Activated CD4-positive, alpha-beta T cell treated with anti-CD3 and anti-CD28 coated beads, Interleukin-2, amount 50 U/mL, for 16 hours (primary cell): ENCODE data around the gene AJM1.
"Not testable (repeated sequence)": the region's sequence is repeated elsewhere in the genome, so short reads cannot be mapped to it uniquely, and the experiment has no call there.

Source experiments
- DNase-seq: peaks from one replicate; pipeline ENCODE4 v3.0.0-alpha.2; 2020

Gene AJM1

DNA sequence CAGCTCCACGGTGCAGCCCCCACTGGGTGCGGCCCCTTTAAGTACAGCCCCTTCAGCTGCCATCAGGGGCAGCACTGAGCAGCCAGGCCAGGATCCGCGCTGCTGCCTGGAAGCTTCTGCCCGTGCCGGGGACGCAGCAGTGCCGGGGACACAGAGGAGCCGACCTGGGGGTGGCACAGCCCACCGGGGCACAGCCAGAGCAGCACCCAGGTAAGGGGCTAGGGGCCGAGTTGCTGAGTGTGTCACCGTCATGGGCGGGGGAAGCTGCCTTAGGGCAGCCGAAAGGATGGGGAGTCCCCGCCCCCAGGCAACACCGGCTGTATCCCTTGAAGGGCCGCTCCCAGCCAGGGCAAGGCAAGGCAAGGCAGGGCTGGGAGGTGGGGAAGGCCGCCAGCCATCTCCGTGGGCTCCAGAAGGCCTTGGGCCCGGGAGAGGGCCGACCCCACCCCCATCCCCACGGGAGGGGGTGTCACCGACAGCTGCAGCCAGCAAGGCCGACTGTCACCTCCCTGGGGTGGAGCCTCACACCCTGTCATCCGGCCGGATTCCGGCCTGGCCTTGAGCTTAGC is at the start of gene AJM1:
AJM1 (plus strand) TSS at position 99 of the 569 bp plus-strand sequence. CDS start 1,937 bp downstream, outside the sequence.
- peak; percentile 82 for DNase-seq

DNA sequence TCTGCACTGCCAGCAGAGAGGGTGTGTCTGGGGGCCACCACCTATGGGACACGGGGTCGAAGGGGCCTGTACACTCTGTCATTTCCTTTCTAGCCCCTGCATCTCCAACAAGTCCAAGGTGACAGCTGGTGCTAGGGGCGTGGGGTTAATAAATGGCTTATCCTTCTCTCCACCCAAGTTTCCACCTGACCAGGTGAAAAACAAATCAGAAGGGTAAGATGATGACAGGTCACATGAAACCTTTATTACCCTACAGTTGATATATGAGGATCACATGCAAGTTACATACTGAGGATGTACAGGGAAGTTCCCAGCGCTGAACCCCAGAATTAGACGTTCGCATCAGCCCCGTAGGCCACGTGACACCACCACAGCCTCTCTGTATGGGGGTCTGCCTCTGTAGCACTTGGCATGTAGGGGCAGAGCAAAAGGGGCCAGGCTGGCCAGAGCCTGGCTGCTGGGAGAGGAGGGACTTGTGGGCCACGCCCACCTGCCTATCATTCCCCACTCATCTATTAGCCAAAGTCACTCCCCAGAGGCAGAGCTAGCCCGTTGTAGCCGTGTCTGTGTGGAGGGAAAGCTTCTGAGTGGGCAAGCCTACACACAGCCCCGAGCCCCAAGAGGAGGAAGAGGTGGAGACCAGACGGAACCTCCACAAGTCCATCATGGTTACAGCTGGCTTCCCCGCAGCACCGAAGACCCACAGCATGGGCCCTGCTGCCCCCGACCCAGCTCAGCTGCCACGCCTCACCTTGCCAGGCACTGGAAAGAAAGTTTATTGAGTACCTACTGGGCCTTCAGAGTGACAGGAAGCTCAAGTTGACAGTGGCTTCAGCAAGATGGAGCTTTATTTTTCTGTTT is 49.0 kb upstream of the AJM1 start:
- no peak for DNase-seq

DNA sequence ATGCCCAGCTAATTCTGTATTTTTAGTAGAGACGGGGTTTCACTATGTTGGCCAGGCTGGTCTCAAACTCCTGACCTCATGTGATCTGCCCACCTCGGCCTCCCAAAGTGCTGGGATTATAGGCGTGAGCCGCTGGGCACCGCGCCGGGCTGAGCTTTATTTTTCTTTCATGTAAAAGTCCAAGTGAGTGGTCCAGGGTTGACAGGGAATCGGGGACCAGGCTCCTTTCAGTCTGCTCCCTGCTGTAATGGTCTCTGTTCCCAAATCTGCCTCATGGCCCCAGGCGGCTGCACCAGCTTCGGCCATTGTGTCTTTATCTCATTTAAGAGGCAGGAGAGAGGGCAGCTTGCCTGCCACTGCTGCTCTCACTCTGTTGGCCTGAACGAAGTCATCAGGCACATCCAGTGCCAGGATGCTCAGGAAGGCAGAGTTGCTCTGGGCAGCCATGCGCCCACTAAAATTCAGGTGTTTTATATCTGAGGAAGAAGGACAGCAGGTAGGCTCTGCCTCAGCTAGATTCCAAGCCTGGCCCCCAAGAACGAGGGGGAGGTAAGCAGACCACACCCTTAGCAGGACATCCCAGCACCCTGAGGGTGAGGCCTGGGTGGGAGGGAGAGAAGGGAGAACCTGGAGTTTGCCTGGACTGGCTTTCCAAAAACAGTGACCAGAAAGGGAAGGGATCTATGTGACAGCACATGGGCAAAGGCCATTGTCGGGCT is 47.8 kb upstream of the AJM1 start:
- no peak for DNase-seq

DNA sequence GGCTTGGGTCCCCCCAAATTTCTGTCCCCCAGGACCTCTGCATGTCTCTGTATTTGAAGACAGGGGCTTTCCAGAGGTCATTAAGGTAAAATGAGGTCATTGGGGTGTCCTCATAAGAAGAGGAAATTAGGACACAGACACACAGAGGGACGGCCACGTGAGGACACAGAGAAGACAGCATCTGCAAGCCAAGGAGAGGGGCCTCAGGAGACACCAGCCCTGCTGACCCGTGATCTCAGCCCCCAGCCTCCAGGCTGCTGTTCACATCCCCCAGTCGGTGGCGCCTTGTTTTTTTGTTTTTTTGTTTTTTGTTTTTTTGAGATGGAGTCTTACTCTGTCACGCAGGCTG is 47.3 kb upstream of the AJM1 start:
- no peak for DNase-seq

DNA sequence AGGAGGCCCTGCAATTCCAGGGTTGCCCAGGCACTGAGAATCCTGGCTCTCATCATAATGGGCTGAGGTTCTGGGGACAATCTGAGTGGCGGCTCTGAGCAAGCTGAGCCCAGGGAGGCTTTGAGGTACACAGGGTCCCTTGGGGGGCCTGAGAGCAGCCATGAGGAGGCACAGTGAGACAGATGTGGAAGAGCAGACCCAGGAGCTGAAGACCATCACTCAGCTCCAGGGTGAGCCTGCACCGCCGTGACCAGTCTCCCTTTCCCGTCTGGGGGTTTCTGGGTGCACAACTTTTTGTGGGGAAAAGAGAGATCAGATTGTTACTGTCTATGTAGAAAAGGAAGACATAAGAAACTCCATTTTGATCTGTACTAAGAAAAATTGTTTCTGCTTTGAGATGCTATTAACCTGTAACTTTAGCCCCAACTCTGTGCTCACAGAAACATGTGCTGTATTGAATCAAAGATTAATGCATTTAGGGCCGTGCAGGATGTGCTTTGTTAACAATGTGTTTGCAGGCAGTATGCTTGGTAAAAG is 46.0 kb upstream of the AJM1 start, which contains the start of gene CCDC183:
CCDC183 (plus strand) TSS at position 101 of the 537 bp plus-strand sequence; CDS start at position 161, 60 bp downstream.
- DNase-seq = no peak

DNA sequence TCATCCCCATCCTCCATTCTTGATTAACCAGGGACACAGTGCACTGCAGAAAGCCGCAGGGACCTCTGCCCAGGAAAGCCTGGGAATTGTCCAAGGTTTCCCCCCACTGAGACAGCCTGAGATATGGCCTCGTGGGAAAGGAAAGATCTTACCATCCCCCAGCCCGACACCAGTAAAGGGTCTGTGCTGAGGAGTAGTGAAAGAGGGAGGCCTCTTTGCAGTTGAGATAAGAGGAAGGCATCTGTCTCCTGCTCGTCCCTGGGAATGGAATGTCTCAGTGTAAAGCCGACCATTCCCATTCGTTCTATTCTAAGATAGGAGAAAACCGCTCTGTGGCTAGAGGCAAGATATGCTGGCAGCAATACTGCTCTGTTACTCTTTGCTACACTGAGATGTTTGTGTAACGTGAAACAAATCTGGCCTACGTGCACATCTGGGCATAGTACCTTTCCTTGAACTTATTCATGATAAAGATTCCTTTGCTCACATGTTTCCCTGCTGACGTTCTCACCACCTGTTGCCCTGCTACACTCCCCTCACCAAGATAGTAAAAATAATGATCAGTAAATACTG is 45.4 kb upstream of the AJM1 start:
- DNase-seq = not testable (repeated sequence)

DNA sequence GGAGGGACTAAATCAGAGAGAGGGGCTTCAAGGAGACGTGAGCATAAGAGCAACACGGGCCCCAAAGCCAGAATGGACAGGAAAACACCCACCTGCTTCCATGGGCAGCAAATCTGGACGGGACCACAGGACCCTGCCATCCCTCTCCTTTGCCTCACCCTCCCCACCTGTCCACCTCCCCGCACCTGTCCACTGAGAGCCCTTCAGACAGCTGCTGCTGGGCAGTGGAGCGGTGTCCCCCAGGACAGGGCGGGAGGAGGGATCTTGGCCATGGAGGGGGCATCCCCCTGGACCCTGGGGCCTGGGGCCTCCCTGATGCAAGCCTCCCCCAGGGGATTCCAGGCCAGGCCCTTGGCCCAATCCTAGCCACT is 43.6 kb upstream of the AJM1 start:
- no peak for DNase-seq

DNA sequence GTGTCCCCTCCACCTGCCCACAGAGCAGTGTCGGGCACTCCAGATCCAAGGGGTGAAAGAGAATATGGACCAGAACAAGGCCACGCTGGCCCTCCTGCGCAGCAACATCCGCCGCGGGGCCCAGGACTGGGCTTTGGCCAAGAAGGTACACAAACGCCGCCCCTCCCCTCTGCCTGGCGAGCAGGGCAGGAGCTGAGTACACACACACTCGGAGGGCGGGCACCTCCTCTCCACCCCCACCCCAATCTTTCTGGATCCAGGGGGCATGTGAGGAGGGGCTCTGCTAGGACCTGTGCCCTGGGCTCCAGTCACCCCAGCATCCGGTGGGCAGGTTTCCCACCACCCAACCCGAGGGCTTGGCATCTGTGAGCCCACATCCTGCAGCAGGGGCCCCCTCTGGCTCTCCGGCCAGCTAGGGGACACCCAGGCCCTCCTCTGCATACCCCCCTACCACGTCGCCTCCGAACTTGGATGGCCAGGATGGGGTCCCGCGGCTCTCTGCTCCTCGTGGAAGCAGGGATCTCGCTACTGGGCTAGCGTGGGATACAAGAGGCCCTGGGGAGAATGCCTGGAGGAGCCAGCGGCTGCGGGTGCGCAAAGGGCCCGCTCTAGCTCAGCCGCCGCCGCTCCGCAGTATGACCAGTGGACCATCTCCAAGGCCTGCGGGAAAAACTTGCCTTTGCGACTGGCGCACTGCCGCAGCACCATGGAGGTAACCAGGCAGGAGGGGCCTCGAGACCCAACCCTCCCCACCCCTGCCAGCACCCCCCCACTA is 43.0 kb upstream of the AJM1 start:
- DNase-seq = no peak

DNA sequence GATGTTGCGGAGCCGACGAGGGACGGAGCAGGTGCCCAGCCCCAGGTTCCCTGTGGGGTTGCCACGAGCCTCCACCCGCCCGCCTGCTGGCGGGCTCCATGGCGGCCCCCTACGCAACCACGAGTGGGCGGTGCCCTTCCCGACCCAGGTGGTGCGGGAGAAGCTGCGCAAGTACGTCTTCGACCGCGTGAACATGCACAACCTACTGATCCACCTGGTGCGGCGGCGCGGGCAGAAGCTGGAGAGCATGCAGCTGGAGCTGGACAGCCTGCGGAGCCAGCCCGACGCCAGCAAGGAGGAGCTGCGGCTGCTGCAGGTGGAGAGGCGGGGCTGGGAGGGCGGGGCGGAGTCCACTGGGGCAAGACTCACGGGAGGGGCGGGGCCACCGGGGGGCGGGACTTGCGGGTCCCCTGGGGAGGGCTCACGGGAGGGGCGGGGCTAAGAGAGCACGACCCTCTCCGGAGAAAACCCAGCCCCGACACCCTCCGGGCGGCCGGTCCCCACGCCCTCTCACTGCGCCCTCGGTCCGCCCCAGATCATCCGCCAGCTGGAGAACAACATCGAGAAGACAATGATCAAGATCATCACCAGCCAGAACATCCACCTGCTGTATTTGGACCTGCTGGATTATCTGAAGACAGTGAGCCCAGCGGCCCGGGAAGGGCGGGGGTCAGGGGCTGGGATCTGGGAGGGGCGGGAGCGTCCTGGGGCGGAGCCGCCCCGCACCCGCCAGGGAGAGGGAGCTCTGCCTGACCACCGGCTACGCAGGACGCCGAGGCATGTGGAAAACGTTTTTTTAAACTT is 42.2 kb upstream of the AJM1 start:
- DNase-seq = peak; percentile 84

DNA sequence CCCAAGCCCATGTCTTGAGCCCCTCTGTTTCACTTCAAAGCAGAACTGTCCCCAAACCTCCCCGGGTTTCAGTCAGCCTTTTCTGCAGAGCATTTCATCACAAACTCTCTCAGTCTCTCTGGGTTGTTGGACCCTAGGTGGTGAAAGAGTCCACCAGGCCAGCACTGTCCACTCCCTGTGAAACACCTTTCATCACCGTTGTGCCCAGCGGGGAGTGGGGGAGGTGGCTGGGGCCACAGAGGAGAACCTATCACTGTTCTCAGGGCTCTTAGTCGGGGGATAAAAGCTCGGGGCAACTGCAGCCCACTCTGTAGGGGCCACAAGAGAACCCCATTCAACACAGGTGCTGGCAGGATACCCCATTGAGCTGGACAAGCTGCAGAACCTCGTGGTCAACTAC is 40.0 kb upstream of the AJM1 start:
- DNase-seq = no peak

DNA sequence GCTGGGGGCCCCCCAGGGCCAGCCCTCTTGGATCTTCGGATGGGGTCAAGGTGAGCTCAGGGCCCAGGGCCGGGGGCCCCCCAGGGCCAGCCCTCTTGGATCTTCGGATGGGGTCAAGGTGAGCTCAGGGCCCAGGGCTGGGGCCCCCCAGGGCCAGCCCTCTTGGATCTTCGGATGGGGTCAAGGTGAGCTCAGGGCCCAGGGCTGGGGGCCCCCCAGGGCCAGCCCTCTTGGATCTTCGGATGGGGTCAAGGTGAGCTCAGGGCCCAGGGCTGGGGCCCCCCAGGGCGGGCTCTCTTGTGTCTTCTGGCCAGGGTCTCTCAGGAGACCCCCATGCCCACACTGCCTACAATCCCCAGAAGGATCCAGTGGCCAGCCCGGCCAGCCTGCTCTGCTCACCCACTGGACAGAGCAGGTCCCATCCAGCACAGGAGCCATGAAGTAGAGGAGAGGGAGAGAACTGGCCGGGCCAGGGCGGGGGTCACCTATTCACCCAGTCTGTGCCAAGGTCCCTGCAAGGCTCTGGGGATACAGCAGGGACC is 39.2 kb upstream of the AJM1 start:
- not testable (repeated sequence) for DNase-seq

DNA sequence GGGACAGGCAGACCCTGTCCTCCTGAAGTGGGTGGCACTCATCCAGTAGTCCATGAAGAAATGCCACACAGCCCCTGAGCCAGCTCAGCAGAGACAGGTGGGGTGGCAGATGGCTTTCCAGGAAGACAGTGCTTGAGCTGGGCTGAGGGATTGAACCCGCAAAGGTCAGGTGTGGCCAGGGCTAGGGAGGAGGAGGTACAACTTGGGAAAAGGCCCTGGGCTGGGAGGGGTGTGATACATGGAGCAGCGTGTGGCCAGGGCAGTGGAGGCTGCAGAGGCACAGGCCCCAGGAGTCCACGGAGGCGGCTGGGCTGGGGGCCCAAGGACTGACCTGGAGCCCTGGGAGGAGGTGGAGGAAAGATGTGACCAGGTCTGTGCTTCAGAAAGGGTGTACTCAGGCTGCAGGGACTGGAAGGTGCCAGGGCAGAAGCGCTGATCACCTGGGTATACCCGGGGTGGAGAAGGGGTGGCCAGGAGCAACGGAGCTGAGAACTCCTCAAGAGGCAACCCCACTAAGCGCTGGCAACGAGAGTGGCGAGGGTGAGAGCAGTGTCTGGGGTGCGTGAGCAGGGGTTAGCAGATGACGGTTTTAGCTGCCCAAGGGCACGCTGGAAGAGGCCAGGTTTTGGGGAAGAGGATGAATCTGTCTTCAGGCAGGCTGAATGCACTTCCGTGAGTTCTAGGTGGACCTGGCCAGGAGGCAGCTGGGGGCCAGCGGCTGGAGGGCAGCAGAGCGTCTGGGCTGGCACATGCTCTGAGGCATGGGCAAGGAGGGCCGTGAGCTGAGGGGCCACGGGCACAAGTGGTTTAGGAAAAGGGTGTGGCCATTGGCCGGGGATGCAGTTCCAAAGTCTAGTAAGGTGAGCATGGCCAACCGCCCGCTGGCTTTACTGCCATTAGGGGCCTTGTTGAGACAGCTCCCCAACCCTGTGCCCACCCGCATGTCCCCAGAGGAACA is 38.4 kb upstream of the AJM1 start:
- DNase-seq = no peak

DNA sequence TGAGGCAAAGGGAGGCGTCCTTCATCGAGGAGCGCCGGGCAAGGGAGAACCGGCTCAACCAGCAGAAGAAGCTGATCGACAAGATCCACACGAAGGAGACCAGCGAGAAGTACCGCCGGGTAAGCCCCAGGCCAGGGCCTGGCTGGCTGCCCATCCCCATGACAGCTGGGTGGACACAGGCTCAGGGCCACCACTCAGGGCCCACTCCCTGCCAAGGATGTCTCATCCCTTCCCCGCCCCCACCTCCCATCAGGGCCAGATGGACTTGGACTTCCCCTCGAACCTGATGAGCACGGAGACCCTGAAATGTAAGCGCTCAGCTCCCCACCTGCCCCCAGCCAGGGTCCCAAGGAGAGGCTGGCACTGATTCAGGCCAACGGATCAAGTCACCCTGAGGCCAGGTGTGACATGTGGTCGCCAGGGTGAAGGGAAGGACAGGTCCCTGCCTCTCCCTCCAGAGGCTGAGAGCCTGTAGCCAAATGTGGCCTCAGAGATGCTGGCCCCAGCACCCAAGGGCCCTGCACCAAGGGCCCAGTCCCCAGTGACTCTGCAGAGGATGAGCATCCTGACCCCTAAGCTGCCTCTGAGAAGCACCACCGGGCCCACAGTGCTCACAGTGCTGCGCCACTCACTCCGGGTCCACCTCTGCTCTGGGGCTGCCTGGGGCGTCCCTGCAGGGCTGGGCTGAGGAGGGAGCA is 37.6 kb upstream of the AJM1 start:
- no peak for DNase-seq

DNA sequence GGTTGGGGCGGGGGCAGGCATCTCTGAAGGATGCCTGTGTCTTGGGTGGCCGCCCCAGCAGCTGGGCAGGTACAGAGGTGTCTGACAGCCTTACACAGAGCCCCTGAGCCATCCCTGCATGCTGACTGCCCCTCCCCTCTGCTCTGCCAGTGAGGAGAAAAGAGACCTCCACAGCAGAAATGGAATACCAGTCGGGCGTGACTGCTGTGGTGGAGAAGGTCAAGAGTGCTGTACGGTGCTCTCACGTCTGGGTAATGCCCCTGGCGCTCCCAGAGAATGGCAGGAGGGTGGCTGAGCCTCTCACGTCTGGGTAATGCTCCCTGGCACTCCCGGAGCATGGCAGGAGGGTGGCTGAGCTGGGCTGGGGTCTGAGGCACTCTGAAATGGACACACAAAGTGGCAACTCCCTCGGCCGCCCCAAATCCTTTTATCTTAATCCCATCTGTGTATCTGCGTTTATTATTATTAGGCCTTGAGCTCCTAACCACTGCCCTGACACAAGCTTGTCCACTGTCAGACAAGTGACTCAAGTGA is 37.0 kb upstream of the AJM1 start:
- DNase-seq = no peak

DNA sequence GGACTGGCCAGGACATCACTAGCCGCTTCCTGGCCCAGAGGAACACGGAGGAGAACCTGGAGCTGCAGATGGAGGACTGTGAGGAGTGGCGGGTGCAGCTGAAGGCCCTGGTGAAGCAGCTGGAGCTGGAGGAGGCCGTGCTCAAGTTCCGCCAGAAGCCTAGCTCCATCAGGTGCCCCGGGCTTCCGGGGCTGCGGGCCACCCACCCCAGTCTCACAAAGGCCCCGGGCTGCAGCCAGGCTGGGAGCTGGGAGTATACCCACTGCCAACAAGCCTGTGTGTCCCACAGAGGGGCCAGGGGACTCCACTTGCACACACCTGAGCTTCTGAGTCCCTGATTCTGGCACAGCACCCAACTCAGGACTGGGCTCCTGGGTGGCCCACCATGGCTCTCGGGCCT is 36.2 kb upstream of the AJM1 start:
- DNase-seq = no peak

DNA sequence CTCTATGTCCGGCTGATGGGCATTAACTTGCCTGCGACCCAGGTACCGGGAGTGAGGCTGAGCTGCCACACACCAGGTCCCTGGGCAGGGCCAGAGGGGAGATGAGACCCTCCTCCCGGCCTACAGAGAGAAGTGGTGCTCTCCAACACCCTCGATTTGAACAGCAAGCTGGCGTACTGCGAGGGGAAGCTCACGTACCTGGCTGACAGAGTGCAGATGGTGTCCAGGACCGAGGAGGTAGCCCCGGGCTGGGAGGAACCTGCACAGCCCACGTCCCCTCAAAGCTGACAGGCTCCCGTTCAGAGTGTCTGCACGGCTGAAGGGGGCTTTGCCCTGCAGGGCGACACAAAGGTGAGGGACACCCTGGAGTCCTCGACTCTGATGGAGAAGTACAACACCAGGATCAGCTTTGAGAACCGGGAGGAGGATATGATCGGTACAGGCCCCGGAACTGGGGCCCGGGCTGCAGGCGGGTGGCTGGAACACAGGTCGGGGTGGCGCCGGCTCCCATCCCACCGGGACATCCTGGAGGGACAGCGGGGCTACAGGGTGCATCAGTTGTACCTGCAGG is 35.6 kb upstream of the AJM1 start:
- DNase-seq = no peak

DNA sequence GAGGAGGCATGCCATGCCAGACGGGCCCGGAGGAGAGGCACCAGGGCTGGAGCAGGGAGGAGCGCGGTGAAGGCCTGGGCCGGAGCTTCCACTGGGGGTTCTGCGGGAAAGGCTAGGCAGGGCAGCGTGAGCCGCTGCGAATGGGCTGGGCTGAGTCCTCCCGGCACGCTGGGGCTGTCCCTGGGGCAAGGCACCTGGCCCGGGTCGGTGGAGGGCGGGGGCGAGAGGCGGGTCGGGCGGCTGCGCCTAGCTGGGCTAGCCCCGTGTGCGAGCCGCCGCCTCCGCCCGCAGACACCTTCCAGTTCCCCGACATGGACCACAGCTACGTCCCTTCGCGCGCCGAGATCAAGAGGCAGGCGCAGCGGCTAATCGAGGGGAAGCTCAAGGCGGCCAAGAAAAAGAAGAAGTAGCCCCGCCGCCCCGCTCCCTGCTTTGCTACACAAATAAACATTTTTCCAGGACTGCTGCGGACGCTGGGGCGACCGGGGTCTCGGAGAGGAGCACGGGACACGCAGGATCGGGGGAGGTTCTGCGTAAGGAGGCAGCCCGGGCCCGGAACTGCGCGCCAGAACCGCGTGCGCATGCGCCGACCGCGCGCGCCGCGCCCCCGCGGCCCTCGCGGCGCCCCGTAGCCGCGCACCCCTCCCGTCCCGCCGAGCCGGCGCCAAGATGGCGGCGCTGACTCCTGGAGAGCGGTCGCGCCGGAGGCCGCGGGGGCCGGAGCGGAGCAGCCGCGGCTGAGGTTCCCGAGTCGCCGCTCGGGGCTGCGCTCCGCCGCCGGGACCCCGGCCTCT is 34.8 kb upstream of the AJM1 start, which contains the start of gene RABL6:
RABL6 (plus strand) TSS at position 668 of the 794 bp plus-strand sequence. CDS start 249 bp downstream, outside the sequence.
- DNase-seq = peak; percentile 83
